T-helper 9 cell (primary cell): ENCODE measurements around the gene KLHL28.
"Not testable (repeated sequence)": the region's sequence is repeated elsewhere in the genome, so short reads cannot be mapped to it uniquely, and the experiment has no call there.

Experiments used
- DNase-seq: peaks from one replicate; pipeline ENCODE4 v3.0.0-alpha.2; 2020

KLHL28 gene

DNA sequence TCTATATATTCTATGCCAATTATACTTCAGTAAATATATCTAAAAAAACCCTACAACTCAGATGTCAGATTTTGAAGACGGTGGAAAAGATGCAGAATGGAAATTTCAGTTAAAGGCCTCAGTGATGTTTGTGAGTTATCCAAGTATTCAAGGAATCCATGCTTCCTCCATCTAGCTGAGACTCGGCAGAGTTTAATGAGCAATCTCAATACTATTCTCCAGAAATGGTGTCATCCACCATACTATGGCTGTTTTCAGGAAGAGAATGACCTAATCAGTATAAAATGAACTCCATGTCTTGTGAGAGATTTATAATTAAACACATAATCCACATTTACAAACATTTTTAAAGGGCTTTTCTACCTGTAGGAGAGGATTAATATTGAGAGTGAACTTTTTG is 66.0 kb downstream of the KLHL28 start:
- DNase-seq: no peak

DNA sequence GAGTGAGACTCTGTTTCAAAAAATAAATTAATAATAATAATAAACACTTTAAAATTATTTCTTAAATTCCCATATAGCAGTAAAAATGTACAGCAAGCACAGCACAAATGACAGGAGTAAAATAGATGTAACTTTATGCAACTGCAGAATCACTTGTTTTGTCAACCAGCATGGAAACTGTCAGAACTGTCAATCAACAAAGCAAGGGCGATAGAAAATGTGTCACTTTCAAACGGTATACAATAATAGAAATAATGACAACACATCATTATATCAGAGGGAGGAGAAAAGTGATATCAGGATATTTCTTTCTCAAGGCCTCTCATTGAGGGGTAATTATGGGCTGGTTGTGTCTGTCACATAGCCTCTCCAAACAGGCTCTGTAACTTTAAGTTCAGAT is 68.2 kb downstream of the KLHL28 start:
- no peak for DNase-seq

DNA sequence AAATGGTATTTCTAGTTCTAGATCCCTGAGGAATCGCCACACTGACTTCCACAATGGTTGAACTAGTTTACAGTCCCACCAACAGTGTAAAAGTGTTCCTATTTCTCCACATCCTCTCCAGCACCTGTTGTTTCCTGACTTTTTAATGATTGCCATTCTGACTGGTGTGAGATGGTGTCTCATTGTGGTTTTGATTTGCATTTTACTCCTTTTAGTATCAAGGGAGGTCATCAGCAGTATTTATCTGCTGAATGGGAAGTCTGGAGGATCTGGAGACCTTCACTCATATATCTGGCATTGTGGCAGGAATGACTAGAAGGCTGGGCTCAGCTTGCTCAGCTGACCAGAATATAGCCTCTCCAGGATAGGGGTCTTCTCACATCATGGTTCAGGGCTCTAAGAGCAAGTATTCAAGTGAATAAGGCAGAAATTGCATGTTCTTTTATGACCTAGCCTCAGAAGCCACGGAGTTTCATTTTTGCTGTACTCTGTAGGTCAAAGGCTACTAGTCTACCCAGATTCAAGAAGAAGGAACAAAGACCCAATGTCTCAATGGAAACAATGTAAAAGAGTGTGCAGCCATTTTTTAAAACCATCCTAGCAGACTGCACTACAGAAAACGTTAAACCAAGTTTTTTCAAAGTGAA is 69.9 kb downstream of the KLHL28 start:
- not testable (repeated sequence) for DNase-seq

DNA sequence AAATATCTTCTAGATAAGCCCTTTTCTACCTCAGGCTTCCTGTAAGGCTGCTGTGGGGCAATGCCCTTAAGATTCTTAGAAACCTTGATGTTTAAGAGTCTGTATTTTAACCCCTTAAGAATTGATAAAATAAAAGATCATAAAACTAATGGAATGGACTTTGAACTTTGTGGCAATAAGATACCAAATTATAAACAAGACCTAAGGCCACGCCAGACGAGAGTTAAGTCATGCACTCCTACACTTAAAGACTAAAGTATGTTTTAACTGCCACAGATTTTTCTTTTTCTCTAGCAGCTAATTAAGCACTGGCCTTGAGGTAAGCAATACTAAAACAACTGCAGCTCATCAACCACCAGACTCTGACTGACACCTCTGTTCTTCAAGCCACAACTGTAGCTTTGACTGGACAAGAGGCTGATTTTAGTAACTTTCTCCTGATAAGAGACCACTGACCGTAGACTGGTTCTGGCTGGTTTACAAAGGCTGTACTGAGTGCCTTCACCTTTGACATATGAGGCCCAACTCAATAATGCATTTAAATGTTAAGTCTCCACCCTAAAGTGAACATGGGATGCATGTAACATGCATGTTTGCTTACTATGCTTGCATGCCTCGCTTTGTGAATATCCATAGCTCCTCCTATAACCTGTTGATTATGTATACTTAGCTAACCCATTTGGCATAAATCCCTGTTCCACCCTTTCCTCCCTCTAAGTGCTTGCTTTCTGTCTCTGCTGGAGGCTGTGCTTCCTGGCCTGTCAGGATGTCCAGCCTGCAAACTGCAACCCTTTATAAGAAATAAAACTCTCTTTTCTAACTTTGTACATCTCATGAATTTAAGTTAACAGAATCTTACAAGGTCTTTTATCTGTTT is 71.9 kb downstream of the KLHL28 start:
- DNase-seq: no peak

DNA sequence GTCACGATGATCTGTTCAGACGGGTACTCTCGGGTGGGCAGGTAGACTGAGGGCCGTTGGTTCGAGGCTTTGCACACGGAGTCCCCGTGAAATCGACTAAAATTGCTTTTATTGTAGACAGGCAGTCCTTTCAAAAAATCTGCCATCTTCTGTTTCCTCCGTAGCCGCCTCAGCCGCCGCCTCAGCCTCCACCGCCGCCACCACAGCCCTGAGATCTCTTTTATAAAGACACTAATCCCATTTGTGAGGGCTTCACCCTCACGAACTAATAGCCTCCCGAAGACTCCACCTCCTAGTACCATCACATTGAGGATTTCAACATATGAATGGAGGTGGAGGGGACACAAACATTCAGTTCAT is 74.2 kb downstream of the KLHL28 start:
- no peak for DNase-seq

DNA sequence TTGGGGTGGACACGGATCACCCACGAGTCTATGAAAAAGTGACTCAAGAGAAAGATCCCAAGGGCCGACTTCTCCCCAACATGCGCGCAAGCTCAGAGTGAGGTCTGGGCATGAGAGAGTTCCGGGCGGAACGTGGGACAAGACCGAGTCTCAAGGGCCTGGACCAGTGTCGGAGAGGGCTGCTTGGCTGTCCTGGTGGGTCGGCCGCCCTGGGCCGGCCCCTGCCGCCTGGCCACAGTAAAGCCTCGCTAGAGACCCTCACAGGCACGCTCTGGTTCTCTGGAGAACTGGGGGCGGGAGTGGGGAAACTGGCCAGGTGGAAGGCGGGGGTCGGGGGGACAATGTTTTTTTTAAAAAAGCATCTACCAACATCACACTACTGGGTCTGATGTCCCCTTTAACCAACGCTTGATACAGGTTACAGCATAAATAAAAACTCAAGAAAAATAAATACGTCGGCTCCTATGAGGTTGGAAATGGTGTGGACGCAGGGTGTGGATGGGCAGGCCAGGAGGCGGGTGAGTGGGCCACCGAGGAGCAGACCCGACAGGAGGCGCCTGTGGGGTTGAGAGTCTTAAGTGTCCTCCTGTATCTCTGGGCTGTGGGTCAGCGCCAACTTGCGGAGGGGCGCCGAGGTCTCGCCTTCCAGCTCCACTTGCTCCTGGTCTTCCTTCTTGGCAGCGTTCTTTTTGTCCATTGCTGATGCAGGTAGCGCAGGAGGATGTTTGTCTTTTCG is 74.7 kb downstream of the KLHL28 start:
- no peak for DNase-seq

DNA sequence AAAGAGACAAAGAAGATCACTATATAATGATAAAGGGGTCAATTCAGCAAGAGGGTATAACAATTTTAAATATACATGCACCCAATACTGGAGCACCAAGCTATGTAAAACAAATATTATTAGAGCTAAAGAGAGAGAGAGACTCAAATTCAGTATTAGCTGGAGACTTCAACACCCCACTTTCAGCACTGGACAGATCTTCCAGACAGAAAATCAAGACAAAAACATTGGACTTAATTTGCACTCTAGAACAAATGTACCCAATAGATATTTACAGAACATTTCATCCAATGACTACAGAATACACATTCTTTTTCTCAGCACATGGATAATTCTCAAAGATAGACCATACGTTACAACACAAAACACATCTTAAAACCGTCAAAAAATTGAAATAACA is 81.0 kb downstream of the KLHL28 start:
- no peak for DNase-seq
